NOMO-1 treated with dmso at 0.1 percent for 144 hours (cell line): ENCODE measurements around the gene SLC27A5.
"Not testable (repeated sequence)": the region's sequence is repeated elsewhere in the genome, so short reads cannot be mapped to it uniquely, and the experiment has no call there.

Source experiments
- DNase-seq: peaks from one replicate; lab custom pipeline; 2025; ENCODE audit not compliant: unreplicated experiment; lab: John Stamatoyannopoulos, UW

Gene SLC27A5

GRCh38 chr19:58470837-58471543 lies 40.8 kb downstream of the SLC27A5 start:
- DNase-seq, result not testable (repeated sequence)

GRCh38 chr19:58469241-58470013 lies 42.4 kb downstream of the SLC27A5 start:
- DNase-seq, result no peak

GRCh38 chr19:58468216-58468839 lies 43.5 kb downstream of the SLC27A5 start:
- no peak for DNase-seq

- peak; percentile 96 for DNase-seq
Observed at GRCh38 chr19:58466760-58467589, 44.8 kb downstream of the SLC27A5 start, which contains the start of gene ZNF324. Gene ZNF324, plus strand, starts transcription at chr19:58467080. Its CDS starts 2,106 bp downstream, at chr19:58469186.

- no peak for DNase-seq
Observed at GRCh38 chr19:58466089-58466759, 45.6 kb downstream of the SLC27A5 start.

GRCh38 chr19:58460039-58460438 lies 51.8 kb downstream of the SLC27A5 start:
- DNase-seq, result no peak

- no peak for DNase-seq
Observed at GRCh38 chr19:58456111-58456510, 55.7 kb downstream of the SLC27A5 start.

GRCh38 chr19:58455306-58455705 lies 56.5 kb downstream of the SLC27A5 start:
- DNase-seq, result no peak

GRCh38 chr19:58453743-58454142 lies 58.0 kb downstream of the SLC27A5 start:
- no peak for DNase-seq

GRCh38 chr19:58451358-58452101 lies 60.3 kb downstream of the SLC27A5 start, which contains the start of gene ZNF324B:
Gene ZNF324B, plus strand, starts transcription at chr19:58451622. Its CDS starts 2,080 bp downstream, at chr19:58453702.
- peak; percentile 96 for DNase-seq

GRCh38 chr19:58450856-58451357 lies 60.9 kb downstream of the SLC27A5 start:
- DNase-seq, result no peak

GRCh38 chr19:58449980-58450379 lies 61.8 kb downstream of the SLC27A5 start:
- DNase-seq, result not testable (repeated sequence)

GRCh38 chr19:58448860-58449259 lies 62.9 kb downstream of the SLC27A5 start:
- not testable (repeated sequence) for DNase-seq
